ENCODE measurements around the gene ANKRD33B. TPM values are rescaled to one million over a fixed set of nuclear protein-coding genes. Genes with fewer than 3 reads are reported as not detected.

The ANKRD33B gene
- total RNA-seq, 1 experiment from 2014 or later: 3.1 TPM

DNA sequence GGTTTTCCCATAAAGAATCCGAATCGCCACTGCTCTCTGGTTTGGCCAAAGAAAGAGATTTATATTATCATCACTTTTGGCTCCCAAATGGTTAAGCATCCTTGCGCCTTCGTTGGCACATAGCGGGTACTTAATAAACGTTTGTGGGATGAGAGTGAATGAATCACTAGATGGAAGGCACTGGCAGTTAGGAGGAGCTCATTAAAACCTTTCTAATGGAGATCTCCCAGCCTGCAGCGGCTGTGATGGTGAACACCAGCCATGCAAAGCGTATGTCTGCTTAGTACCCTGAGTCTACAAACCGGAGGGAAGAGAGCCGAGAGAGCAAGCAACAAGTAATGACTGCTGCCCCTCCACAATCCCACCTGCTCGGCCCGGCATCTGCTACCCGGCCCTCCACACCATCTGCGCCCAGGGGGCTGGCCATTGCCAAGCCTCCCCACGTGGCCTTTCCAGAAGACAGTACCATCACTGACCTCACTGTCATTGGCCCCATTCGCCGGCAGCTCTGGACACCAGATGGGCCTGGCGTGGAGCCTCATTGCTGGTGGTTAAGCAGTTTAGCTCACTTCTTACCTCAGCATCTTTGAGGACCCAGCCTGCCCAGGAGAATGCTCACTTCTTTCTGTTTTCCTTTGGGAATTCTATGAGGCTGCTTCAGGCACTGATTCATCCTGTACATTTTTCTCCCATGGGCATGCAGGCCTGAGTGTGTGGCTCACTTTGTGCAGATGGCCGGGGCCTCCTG, 39.3 kb upstream of the ANKRD33B start:
- BruUV-seq (replicated peaks): no TSS peak
- no peaks in the 10 kb centered on the region for H3K36me3 Mint-ChIP-seq (ENCODE audit: insufficient read depth, unreplicated experiment)

GRCh38 chr5:10525124-10525495, 38.8 kb upstream of the ANKRD33B start:
- no TSS peak for BruUV-seq (replicated peaks)
- no peaks in the 10 kb centered on the region for H3K36me3 Mint-ChIP-seq (ENCODE audit: insufficient read depth, unreplicated experiment)
- peaks cover 24% of the 10 kb centered on the region for H3K4me1 Mint-ChIP-seq (ENCODE audit: insufficient read depth, unreplicated experiment)
- H3K9me3 Mint-ChIP-seq (ENCODE audit: unreplicated experiment): no peaks in the 10 kb centered on the region
- CTCF ChIA-PET: no interaction called here
- intact Hi-C loops (cut with micrococcal nuclease): no loop called here
- peak overlapping the region; percentile 27 for H3K27ac Mint-ChIP-seq (ENCODE audit: low read depth, unreplicated experiment)
- POLR2A ChIA-PET: no interaction called here
- H3K27me3 Mint-ChIP-seq (ENCODE audit: insufficient read depth, unreplicated experiment): no peaks in the 10 kb centered on the region
- TF ChIP-seq, protein P1, sequence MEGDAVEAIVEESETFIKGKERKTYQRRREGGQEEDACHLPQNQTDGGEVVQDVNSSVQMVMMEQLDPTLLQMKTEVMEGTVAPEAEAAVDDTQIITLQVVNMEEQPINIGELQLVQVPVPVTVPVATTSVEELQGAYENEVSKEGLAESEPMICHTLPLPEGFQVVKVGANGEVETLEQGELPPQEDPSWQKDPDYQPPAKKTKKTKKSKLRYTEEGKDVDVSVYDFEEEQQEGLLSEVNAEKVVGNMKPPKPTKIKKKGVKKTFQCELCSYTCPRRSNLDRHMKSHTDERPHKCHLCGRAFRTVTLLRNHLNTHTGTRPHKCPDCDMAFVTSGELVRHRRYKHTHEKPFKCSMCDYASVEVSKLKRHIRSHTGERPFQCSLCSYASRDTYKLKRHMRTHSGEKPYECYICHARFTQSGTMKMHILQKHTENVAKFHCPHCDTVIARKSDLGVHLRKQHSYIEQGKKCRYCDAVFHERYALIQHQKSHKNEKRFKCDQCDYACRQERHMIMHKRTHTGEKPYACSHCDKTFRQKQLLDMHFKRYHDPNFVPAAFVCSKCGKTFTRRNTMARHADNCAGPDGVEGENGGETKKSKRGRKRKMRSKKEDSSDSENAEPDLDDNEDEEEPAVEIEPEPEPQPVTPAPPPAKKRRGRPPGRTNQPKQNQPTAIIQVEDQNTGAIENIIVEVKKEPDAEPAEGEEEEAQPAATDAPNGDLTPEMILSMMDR (IDR thresholded peaks at IDR 0.05; ENCODE audit: unreplicated experiment): no peak
- no peak for DNase-seq (ENCODE audit: unreplicated experiment)
- no peak overlapping the region for H3K4me3 Mint-ChIP-seq (ENCODE audit: unreplicated experiment)

More for the DNA sequence above, 39.3 kb upstream of the ANKRD33B start:
- no peaks in the 10 kb centered on the region for H3K9me3 Mint-ChIP-seq (ENCODE audit: unreplicated experiment)
- H3K4me3 Mint-ChIP-seq (ENCODE audit: unreplicated experiment): no peak overlapping the region
- CTCF ChIA-PET: no interaction called here
- no peaks in the 10 kb centered on the region for H3K27me3 Mint-ChIP-seq (ENCODE audit: insufficient read depth, unreplicated experiment)
- POLR2A ChIA-PET: no interaction called here
- H3K4me1 Mint-ChIP-seq (ENCODE audit: insufficient read depth, unreplicated experiment): peaks cover 24% of the 10 kb centered on the region
- TF ChIP-seq, protein P1 (IDR thresholded peaks at IDR 0.05; ENCODE audit: unreplicated experiment): no peak
- peak overlapping the region; percentile 27 for H3K27ac Mint-ChIP-seq (ENCODE audit: low read depth, unreplicated experiment)
- intact Hi-C loops (cut with micrococcal nuclease): no loop called here
- DNase-seq (ENCODE audit: unreplicated experiment): peak; percentile 51

GRCh38 chr5:10527281-10527950, 36.5 kb upstream of the ANKRD33B start:
- TF ChIP-seq, protein P1 (IDR thresholded peaks at IDR 0.05; ENCODE audit: unreplicated experiment): no peak
- ChIA-PET POLR2A (interaction anchor here (1.1 to 1.2 kb wide), 2 partner anchors 24 to 66 kb away, joined by 3 read pairs; no protein-coding TSS in a partner anchor), CTCF (no interaction called here)
- no TSS peak for BruUV-seq (replicated peaks)
- peaks cover 24% of the 10 kb centered on the region for H3K4me1 Mint-ChIP-seq (ENCODE audit: insufficient read depth, unreplicated experiment)
- H3K36me3 Mint-ChIP-seq (ENCODE audit: insufficient read depth, unreplicated experiment): no peaks in the 10 kb centered on the region
- intact Hi-C loops (cut with micrococcal nuclease): no loop called here
- H3K4me3 Mint-ChIP-seq (ENCODE audit: unreplicated experiment): no peak overlapping the region
- H3K27ac Mint-ChIP-seq (ENCODE audit: low read depth, unreplicated experiment): peak overlapping the region; percentile 71
- DNase-seq (ENCODE audit: unreplicated experiment): no peak
- no peaks in the 10 kb centered on the region for H3K9me3 Mint-ChIP-seq (ENCODE audit: unreplicated experiment)
- no peaks in the 10 kb centered on the region for H3K27me3 Mint-ChIP-seq (ENCODE audit: insufficient read depth, unreplicated experiment)

GRCh38 chr5:10528056-10528816, 35.6 kb upstream of the ANKRD33B start:
- CTCF ChIA-PET: interaction anchor here (0.6 to 3.0 kb wide), 14 partner anchors 7 to 196 kb away, joined by 3 to 19 read pairs (median 4); no protein-coding TSS in a partner anchor
- H3K27ac Mint-ChIP-seq (ENCODE audit: low read depth, unreplicated experiment): peak overlapping the region; percentile 71
- BruUV-seq (replicated peaks): no TSS peak
- H3K36me3 Mint-ChIP-seq (ENCODE audit: insufficient read depth, unreplicated experiment): no peaks in the 10 kb centered on the region
- no peak overlapping the region for H3K4me3 Mint-ChIP-seq (ENCODE audit: unreplicated experiment)
- no peaks in the 10 kb centered on the region for H3K27me3 Mint-ChIP-seq (ENCODE audit: insufficient read depth, unreplicated experiment)
- H3K9me3 Mint-ChIP-seq (ENCODE audit: unreplicated experiment): no peaks in the 10 kb centered on the region
- intact Hi-C loops (cut with micrococcal nuclease): loop anchor here (1.0 kb wide), 1 partner anchor 73 kb away; no protein-coding TSS in a partner anchor
- DNase-seq (ENCODE audit: unreplicated experiment): peak; percentile 77
- H3K4me1 Mint-ChIP-seq (ENCODE audit: insufficient read depth, unreplicated experiment): peaks cover 24% of the 10 kb centered on the region
- TF ChIP-seq, protein P1 (IDR thresholded peaks at IDR 0.05; ENCODE audit: unreplicated experiment): peak; percentile 13
- POLR2A ChIA-PET: interaction anchor here (0.8 to 1.7 kb wide), 9 partner anchors 10 to 74 kb away, joined by 3 to 5 read pairs (median 4); no protein-coding TSS in a partner anchor
